Mesendoderm (in vitro differentiated cells): Measurements from ENCODE around the gene SLC25A23. TPM values are rescaled to one million over a fixed set of nuclear protein-coding genes. Genes with fewer than 3 reads are reported as not detected.
A peak's percentile ranks its signal among the peaks of the same experiment; 100 is the strongest.
"Not testable (repeated sequence)": the region's sequence is repeated elsewhere in the genome, so short reads cannot be mapped to it uniquely, and the experiment has no call there.

Source experiments
- DNase-seq: peaks from one replicate; pipeline ENCODE4 v3.0.0; 2013
- H2AK5ac ChIP-seq: 2 replicates; pipeline ENCODE4 v1.6.1; 2013; ENCODE audit warnings: low read length, inconsistent platforms
- H2BK120ac ChIP-seq: 2 replicates; pipeline ENCODE4 v1.6.1; 2013; ENCODE audit warnings: low read depth, mild to moderate bottlenecking, low read length, moderate library complexity, mixed read lengths
- H2BK15ac ChIP-seq: replicated peaks from 2 replicates; pipeline ENCODE4 v1.6.1; 2013; ENCODE audit warnings: low read depth, mild to moderate bottlenecking, moderate library complexity
- H2BK5ac ChIP-seq: 2 replicates; pipeline ENCODE4 v1.6.1; 2013; ENCODE audit warnings: low read length, inconsistent platforms
- H3K18ac ChIP-seq: 2 replicates; pipeline ENCODE4 v1.6.1; 2013; ENCODE audit warnings: mild to moderate bottlenecking, low read length, mixed read lengths
- H3K23ac ChIP-seq: one replicate; pipeline ENCODE4 v1.6.1; 2013; ENCODE audit warnings: low read length
- H3K27ac ChIP-seq: 2 replicates; pipeline ENCODE4 v1.5.1; 2013; ENCODE audit warnings: low read depth, mild to moderate bottlenecking, inconsistent platforms, low read length, moderate library complexity
- H3K27me3 ChIP-seq: 2 replicates; pipeline ENCODE4 v1.6.1; 2013; ENCODE audit warnings: low read length, control low read depth, mild to moderate bottlenecking, inconsistent platforms; ENCODE audit not compliant: insufficient read depth, poor library complexity
- H3K36me3 ChIP-seq: 2 replicates; pipeline ENCODE4 v1.6.1; 2013; ENCODE audit warnings: low read length, inconsistent platforms; ENCODE audit not compliant: control insufficient read depth, insufficient read depth
- H3K4ac ChIP-seq: one replicate; pipeline ENCODE4 v1.6.1; 2013; ENCODE audit warnings: low read depth, mild to moderate bottlenecking, low read length, moderate library complexity
- H3K4me1 ChIP-seq: 2 replicates; pipeline ENCODE4 v1.6.1; 2013; ENCODE audit warnings: low read depth, low read length, inconsistent platforms; ENCODE audit not compliant: control insufficient read depth
- H3K4me2 ChIP-seq: 2 replicates; pipeline ENCODE4 v1.6.1; 2013; ENCODE audit warnings: low read length
- H3K4me3 ChIP-seq: 2 replicates; pipeline ENCODE4 v1.5.1; 2013; ENCODE audit warnings: mild to moderate bottlenecking, low read length
- H3K56ac ChIP-seq: one replicate; pipeline ENCODE4 v1.6.1; 2013; ENCODE audit warnings: low read length
- H3K79me1 ChIP-seq: 2 replicates; pipeline ENCODE4 v1.6.1; 2013; ENCODE audit warnings: low read length, inconsistent platforms
- H3K79me2 ChIP-seq: 2 replicates; pipeline ENCODE4 v1.6.1; 2013; ENCODE audit warnings: mild to moderate bottlenecking, low read length; ENCODE audit not compliant: control insufficient read depth, insufficient read depth
- H3K9ac ChIP-seq: 2 replicates; pipeline ENCODE4 v1.6.1; 2013; ENCODE audit warnings: low read length, inconsistent platforms
- H4K5ac ChIP-seq: one replicate; pipeline ENCODE4 v1.6.1; 2013; ENCODE audit warnings: low read length
- H4K8ac ChIP-seq: one replicate; pipeline ENCODE4 v1.6.1; 2013; ENCODE audit warnings: low read depth, mild to moderate bottlenecking, control low read depth, low read length, moderate library complexity
- WGBS: extraction: QIAGEN DNeasy Blood & Tissue Kit; methylation state at CpG from one replicate; pipeline ENCODE4 v1.1.7; 2013; ENCODE audit warnings: low lambda C conversion rate, missing lambda C conversion rate; ENCODE audit not compliant: insufficient coverage; ENCODE audit errors: extremely low coverage; 5-methylcytosine and 5-hydroxymethylcytosine counted together
- polyA plus RNA-seq, 2 experiments: library from polyadenylated mRNA; stranded (reverse); fragments of 200-250 nt; gene quantifications; one replicate each; pipeline ENCODE4 v1.2.3, GENCODE V29; 2013

The SLC25A23 gene
- 41.8 TPM for polyA plus RNA-seq (2013, experiment 1 of 2)
- polyA plus RNA-seq (2013, experiment 2 of 2), result 45.1 TPM

GRCh38 chr19:6459262-6460098 is at the start of gene SLC25A23:
TSS of gene SLC25A23 (minus strand) at chr19:6459792. CDS start at chr19:6459628, 164 bp downstream.
- Histone ChIP-seq H3K79me1 (no peaks in the 10 kb centered on the region), H4K5ac (no peak within 1 kb of the TSS), H3K9ac (peak within 1 kb of the TSS; percentile 68), H3K27me3 (no peaks in the 10 kb centered on the region), H4K8ac (no peak within 1 kb of the TSS), H2BK15ac (no peak within 1 kb of the TSS), H3K23ac (peak within 1 kb of the TSS; percentile 48), H3K4me2 (peak within 1 kb of the TSS; percentile 83), H2BK120ac (no peak within 1 kb of the TSS), H3K4me1 (no peaks in the 10 kb centered on the region), H2AK5ac (no peak within 1 kb of the TSS), H2BK5ac (no peak within 1 kb of the TSS), H3K4me3 (peak within 1 kb of the TSS; percentile 60), H3K27ac (no peak within 1 kb of the TSS), H3K4ac (peak within 1 kb of the TSS; percentile 85), H3K79me2 (no peaks in the 10 kb centered on the region), H3K36me3 (no peaks in the 10 kb centered on the region), H3K56ac (peak within 1 kb of the TSS; percentile 87), H3K18ac (peak within 1 kb of the TSS; percentile 55)
- no CpG with 5 or more reads among the region's 70 CpGs for WGBS
- peak; percentile 88 for DNase-seq

GRCh38 chr19:6508028-6508771 is 48.6 kb upstream of the SLC25A23 start:
- H3K23ac ChIP-seq, result not testable (repeated sequence)

GRCh38 chr19:6503407-6504201 is 44.0 kb upstream of the SLC25A23 start:
- Histone ChIP-seq H3K18ac (no peak overlapping the region), H3K4me3 (no peak overlapping the region), H3K9ac (no peak overlapping the region)

More at GRCh38 chr19:6508028-6508771, 48.6 kb upstream of the SLC25A23 start:
- not testable (repeated sequence) for H3K56ac ChIP-seq, H3K4me2 ChIP-seq, H3K4me3 ChIP-seq, H3K79me1 ChIP-seq, H4K5ac ChIP-seq, DNase-seq, H3K27ac ChIP-seq, H3K4me1 ChIP-seq, H2AK5ac ChIP-seq, H3K79me2 ChIP-seq, H3K18ac ChIP-seq, H2BK5ac ChIP-seq, H3K27me3 ChIP-seq, H3K9ac ChIP-seq, H2BK15ac ChIP-seq, H3K36me3 ChIP-seq, H2BK120ac ChIP-seq, H3K4ac ChIP-seq, H4K8ac ChIP-seq
- no CpG with 5 or more reads among the region's 9 CpGs for WGBS

GRCh38 chr19:6501740-6502648 is 42.4 kb upstream of the SLC25A23 start, which contains the start of gene TUBB4A:
TSS of gene TUBB4A (minus strand) at chr19:6502309. CDS start at chr19:6502212, 97 bp downstream.
- H3K79me2 ChIP-seq, result no peaks in the 10 kb centered on the region
- no CpG with 5 or more reads among the region's 71 CpGs for WGBS
- no peak within 1 kb of the TSS for H2AK5ac ChIP-seq
- H3K4ac ChIP-seq, result no peak within 1 kb of the TSS
- H3K79me1 ChIP-seq, result no peaks in the 10 kb centered on the region
- H3K23ac ChIP-seq, result no peak within 1 kb of the TSS
- no peak within 1 kb of the TSS for H2BK5ac ChIP-seq
- no peak within 1 kb of the TSS for H4K5ac ChIP-seq
- peak within 1 kb of the TSS; percentile 34 for H3K56ac ChIP-seq
- no peak within 1 kb of the TSS for H2BK15ac ChIP-seq
- H3K27ac ChIP-seq, result no peak within 1 kb of the TSS
- H3K27me3 ChIP-seq, result no peaks in the 10 kb centered on the region
- peak within 1 kb of the TSS; percentile 36 for H3K4me2 ChIP-seq
- H2BK120ac ChIP-seq, result no peak within 1 kb of the TSS
- DNase-seq, result no peak
- H3K18ac ChIP-seq, result no peak within 1 kb of the TSS
- H4K8ac ChIP-seq, result no peak within 1 kb of the TSS
- H3K4me1 ChIP-seq, result no peaks in the 10 kb centered on the region
- no peaks in the 10 kb centered on the region for H3K36me3 ChIP-seq
- H3K9ac ChIP-seq, result no peak within 1 kb of the TSS
- no peak within 1 kb of the TSS for H3K4me3 ChIP-seq

More at GRCh38 chr19:6503407-6504201, 44.0 kb upstream of the SLC25A23 start:
- Histone ChIP-seq H3K79me2 (no peaks in the 10 kb centered on the region), H2AK5ac (no peak overlapping the region), H3K36me3 (no peaks in the 10 kb centered on the region), H3K23ac (no peak overlapping the region), H3K27ac (no peak overlapping the region), H3K56ac (no peak overlapping the region), H2BK120ac (no peak overlapping the region), H3K27me3 (no peaks in the 10 kb centered on the region), H3K79me1 (no peaks in the 10 kb centered on the region), H3K4ac (no peak overlapping the region), H4K8ac (no peak overlapping the region), H3K4me1 (no peaks in the 10 kb centered on the region), H2BK15ac (no peak overlapping the region), H2BK5ac (no peak overlapping the region), H3K4me2 (no peak overlapping the region), H4K5ac (no peak overlapping the region)
- no peak for DNase-seq
- no CpG with 5 or more reads among the region's 9 CpGs for WGBS
